Activated CD4-positive, CD25-positive, alpha-beta regulatory T cell (primary cell): ENCODE measurements around the gene MCEMP1.
A peak's percentile ranks its signal among the peaks of the same experiment; 100 is the strongest.

Experiments used
- DNase-seq, 4 experiments: peaks; one replicate each; lab custom pipeline; 2025; lab: John Stamatoyannopoulos, UW

The MCEMP1 gene

DNA sequence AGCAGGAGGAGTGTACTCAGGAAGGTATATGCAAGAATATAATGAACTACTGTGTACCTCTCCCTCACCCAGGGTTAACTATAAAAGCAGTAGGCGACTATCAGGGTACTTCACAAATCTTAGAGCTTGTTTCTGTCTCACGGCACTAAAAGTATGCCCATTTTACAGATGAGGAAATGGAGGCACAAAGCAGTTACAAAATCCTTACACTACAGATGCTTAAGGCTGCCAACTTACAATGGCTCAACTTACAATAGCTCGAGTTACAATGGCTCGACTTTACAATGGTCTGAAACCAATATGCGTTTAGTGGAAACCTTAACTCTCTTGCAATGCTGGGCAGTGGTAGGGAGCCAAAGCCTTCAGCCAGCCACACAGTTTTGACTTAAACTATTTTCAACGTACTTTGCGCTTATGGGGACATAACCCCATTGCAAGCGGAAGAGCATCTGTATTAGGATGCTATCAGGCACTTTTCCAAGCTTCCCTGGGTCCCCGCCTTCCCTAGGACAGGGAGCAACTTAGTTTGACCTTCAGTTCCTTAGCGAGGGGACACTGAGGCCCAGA is 20.9 kb downstream of the MCEMP1 start:
- DNase-seq: no peak

DNA sequence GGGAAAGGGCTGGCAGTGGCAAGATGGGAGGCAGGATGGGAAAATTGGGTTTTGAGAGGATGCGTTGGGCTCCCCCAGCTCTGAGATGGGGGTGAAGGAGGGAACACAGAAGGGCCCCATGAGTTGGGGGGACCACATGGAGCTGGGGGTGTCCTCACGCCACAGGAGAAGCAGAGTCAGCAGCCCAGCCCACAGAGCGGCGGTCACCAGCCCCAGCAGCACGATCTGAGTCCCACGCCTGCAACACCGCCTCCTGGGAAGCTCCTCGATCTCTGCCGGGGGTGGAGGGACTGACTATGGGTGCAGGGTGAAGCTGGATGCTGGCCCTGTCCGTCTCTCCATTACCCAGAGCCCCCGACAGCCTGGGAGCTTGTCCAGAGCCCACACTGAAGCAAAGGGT is 21.7 kb downstream of the MCEMP1 start:
- no peak for DNase-seq

DNA sequence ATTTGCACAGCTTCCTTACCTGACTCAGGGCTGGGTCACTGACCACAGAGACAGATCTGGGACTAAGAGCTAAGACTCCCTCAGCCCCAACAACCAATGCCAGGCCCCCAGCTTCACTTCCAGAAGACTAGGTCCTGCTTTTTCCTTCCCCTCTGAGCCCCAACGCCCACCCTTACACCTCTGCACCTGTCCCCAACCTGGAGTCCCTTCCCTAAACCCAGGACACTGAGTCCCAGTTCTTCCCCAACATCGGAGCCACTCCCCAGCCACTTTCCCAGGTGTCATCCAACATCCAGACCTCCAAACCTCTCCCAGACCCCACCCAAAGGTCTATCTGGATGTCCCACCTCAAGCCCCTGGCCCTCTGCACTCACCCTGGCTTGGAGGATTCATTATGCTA is 22.1 kb downstream of the MCEMP1 start:
- no peak for DNase-seq

- DNase-seq: peak in 1 of 4 experiments; percentile 18
Measured at GRCh38 chr19:7699417-7700401, 22.8 kb downstream of the MCEMP1 start.

- DNase-seq: no peak
Measured at GRCh38 chr19:7701049-7701653, 24.3 kb downstream of the MCEMP1 start.

- no peak for DNase-seq
Measured at GRCh38 chr19:7701654-7702457, 25.0 kb downstream of the MCEMP1 start, which contains the start of gene FCER2. Gene FCER2 (minus strand): TSS chr19:7702131. CDS start chr19:7699760, 2,371 bp downstream.

DNA sequence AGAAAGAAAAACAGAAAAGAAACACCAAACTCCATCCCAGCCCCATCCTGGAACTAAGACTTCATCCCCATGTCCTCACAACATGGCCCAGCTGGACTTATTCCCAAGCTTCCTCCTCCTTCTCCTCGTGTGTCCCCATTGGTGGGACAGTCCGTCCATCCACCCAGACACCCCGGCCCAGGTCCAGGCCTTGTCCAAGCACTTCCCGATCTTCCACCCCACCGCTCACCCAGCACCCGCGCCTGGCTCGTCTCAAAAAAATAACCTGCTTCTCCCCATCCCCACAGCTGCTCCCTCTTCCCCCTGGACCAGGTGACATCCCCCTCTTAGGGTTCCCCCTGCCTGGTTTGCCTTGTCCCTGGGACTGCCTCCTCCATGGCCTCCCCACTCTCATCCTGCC is 26.4 kb downstream of the MCEMP1 start:
- DNase-seq: no peak

DNA sequence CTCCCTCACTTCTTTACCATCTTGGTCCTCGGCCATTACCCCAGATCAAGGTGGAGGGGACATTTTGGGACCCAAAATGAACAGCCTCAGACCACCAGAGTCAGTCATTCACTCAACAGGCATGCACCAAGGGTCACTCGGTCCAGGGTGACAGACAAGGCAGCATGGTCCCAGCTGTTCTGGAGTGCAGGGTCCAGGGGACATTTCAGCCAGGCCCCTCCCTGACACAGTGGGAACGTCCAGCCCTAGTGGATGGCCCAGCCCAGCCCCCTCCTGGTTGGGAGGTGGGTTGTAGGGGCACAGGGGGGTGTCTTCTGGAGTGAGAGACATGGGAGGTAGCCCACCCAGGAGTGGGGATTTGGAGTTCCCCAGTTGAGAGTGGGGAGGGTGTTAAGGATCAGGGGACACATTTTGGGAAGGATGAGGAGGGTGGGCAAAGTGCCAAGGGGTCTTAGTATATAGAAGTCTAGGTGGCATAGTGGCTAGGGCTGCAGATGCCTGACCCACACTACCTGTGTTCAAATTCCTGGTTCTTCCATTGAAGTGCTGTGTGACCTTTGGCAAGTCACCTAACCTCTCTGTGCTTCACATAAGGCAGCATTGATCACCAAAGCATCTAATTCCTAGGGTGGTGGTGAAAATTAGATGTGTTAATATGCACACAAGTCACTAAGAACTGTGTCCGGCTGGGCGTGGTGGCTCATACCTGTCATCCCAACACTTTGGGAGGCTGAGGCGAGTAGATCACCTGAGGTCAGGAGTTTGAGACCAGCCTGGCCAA is 27.6 kb downstream of the MCEMP1 start:
- DNase-seq: no peak

GRCh38 chr19:7705387-7706187 is 28.7 kb downstream of the MCEMP1 start:
- peak; percentile 38 to 67 (median 55) for DNase-seq

- DNase-seq: no peak
Measured at GRCh38 chr19:7706188-7706954, 29.5 kb downstream of the MCEMP1 start.

GRCh38 chr19:7706955-7707456 is 30.1 kb downstream of the MCEMP1 start:
- no peak for DNase-seq

DNA sequence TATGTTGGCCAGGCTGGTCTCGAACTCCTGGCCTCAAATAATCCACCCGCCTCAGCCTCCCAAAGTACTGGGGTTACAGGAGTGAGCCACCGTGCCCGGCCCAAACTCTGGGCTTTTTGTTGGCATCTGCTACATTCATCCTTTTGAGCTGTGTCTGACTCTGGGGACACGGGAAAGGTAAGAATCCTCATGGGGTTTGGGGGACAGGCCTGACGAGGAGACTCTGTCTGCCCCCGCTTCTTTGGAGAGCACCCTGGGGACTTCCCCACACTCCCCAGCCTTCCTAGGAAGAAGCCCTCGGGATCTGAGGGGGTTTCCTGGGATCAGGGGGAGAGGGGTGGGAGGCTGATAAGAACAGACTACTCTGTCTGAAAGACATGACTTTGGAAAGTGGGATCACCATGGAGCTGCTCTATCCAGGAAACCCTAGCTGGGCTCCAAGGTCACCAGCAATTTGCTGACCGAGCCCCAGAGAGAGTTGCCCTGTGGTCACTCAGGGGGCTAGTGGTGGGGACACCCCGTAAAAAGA is 33.1 kb downstream of the MCEMP1 start:
- no peak for DNase-seq

DNA sequence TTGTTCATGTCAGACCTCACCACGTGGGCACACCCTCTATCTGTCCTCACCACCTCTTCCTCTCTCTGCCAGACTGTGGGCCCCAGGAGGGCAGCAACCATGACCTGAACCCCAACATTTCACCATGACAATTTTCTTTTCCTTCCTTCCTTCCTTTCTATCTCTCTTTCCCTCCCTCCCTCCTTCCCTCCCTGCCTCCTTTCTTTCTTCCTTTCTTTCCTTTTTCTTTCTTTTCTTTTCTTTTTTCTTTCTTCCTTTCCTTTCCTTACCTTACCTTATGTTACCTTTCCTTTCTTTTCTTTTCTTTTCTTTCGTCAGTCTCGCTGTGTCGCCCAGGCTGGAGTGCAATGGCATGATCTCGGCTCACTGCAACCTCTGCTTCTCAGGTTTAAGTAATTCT is 33.7 kb downstream of the MCEMP1 start:
- DNase-seq: no peak

- no peak for DNase-seq
Measured at GRCh38 chr19:7715671-7716070, 38.8 kb downstream of the MCEMP1 start.

- DNase-seq: no peak
Measured at GRCh38 chr19:7716762-7717161, 39.9 kb downstream of the MCEMP1 start.

DNA sequence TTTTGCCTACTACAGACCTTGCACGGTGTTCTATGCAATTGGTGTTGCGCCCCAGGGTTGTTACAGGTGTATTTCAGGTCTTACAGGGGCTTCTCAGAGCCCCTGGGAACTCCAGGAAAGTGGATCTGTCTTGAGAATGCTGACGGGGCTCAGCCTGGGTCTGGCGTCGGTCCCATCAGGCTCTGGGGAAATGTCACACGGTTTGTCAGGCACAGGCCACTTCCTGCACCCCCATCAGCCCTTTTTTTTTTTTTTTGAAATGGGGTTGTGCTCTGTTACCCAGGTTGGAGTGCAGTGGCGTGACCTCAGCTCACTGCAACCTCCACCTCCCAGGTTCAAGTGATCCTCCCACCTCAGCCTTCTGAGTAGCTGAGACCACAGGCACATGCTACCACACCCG is 41.8 kb downstream of the MCEMP1 start:
- DNase-seq: no peak

DNA sequence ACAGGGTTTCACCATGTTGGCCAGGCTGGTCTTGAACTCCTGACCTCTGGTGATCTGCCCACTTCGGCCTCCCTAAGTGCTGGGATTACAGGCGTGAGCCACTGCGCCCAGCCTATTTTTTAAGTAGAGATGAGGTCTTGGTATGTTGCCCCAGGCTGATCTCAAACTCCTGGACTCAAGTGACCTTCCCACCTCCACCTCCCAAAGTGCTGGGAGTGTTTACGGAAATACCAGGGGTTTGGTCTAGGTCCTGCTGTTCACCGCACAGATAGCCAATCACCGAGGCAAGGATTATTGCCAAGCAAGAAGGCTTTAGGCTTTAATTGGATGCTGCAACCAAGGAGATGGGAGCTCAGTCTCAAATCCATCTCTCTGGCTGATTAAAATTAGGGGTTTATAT is 43.5 kb downstream of the MCEMP1 start:
- DNase-seq: no peak

DNA sequence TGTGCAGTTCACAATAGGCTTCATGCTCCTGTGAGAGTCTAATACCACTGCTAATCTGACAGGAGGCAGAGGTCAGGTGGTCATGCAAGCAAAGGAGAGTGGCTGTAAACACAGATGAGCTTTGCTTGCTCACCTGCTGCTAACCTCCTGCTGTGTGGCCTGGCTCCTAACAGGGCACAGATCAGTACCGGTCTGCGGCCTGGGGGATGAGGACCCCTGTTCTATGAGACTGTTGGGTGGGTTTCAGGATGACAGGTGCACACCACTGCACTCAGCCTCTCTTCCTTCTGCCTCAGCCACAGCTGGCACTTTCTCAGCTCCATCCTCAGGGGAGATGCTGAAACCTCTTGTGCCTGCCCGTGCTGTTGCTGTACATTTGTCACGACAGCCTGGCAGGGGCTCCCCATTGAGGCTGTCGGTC is 45.4 kb downstream of the MCEMP1 start:
- no peak for DNase-seq

DNA sequence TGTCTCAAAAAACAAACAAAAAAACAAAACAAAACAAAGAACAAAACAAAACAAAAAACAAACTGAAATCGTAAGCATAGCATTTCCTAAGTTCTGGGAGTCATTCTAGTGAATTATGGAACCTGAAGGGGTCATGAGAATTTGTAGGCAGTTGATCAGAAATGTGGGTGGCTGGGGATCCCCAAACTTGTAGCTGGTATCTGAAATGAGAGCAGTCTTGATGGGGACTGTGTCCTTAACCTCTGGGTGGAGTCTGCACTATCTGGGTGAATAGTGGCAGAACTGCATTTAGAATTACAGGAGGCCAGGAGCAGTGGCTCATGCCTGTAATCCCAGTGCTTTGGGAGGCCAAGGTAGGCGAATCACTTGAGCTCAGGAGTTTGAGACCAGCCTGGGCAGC is 48.9 kb downstream of the MCEMP1 start:
- no peak for DNase-seq
